ENCODE results near the gene PIK3R3. TPM values are rescaled to one million over a fixed set of nuclear protein-coding genes. Genes with fewer than 3 reads are reported as not detected.

Gene PIK3R3
- total RNA-seq, 2 experiments from 2014 or later = 1.1 to 1.8 TPM

DNA sequence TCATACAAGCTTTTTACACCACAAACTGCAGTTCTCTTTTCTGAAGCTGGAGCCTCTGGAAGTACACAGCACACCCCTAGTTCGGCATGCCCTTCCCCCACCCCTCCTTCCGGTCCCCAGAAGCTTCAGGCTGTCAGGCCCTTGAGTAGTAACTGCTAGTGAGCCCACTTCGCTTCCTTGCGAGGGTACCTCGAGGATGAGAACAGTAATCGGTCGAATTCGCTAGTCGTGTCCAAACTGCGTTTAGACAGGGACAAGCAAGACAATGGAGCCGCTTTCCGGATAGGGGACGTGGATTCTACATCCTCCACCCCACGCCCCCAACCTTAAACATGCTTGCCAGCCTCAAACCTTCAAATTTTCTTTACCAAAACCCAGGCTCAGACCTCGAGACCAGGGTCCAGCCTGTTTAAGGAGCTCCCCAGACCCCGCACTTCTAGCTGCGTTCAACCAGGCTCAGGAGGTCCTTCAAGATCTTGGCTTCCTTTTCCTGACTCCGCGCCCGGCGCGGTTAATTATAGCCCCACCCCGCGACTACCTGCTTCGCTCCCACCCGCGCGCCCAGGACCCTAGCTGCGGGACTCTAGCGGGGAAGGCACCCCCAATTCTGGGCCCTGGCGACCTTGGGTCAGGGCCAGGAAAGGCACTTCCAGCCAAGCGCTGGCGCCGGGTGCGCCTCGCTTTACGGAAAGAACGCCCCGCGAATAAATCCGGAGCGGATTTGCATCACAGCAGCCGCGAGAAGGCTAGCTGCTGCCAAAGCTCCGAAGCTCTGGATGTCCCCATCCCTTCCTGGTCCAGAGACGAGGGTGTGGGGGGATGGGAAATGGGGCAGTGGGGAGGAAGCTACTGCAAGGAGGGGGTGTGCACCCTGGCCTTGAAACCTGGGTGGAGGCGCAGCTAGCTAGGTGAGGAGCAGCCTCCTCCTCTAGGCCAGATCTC lies 34.4 kb upstream of the PIK3R3 start:
- Mint-ChIP-seq H3K27ac (peak overlapping the region; percentile 86), H3K4me1 (peaks cover 17% of the 10 kb centered on the region), H3K4me3 (peak overlapping the region; percentile 78), H3K36me3 (no peaks in the 10 kb centered on the region), H3K9me3 (no peaks in the 10 kb centered on the region), H3K27me3 (no peaks in the 10 kb centered on the region)
- DNase-seq = peak; percentile 41

DNA sequence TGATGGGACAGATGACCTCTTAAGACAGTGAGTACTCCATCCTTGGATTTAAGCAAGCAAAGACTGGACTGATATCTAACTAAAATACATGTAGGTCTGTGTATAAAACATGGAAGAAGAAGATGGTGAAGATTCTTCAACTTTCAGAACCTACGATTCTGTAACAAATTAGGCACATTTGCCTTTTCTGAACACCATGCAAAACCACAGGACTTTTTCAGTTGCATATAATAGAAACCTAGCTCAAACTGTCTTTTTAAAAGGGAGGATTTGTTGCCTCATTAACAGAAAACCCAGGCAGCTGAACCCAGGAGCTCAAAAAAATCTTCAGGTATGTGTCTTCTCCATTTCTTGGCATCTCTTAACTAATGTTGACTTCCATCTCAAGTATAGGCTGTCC lies 27.8 kb upstream of the PIK3R3 start:
- H3K27me3 Mint-ChIP-seq = no peaks in the 10 kb centered on the region
- no peaks in the 10 kb centered on the region for H3K4me1 Mint-ChIP-seq

DNA sequence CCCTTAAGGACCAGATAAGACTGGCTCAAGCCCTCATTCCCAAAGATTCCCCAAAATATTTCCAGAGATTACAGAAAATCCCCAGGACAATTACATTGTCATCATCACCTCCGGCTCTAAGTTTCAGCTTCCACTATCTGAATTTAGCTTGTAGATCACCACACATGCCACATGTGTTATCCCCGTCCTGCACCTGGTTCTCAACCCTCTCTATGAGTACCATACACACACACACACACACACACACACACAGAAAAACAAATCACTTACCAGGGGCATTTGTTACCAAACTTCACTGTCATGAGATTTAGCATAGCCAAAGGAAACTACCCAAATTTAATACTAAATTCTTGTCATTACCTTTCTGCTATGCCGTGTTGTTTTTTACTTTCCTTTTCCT lies 27.1 kb upstream of the PIK3R3 start:
- Mint-ChIP-seq H3K4me3 (no peak overlapping the region), H3K9me3 (no peaks in the 10 kb centered on the region), H3K36me3 (no peaks in the 10 kb centered on the region), H3K4me1 (no peaks in the 10 kb centered on the region), H3K27ac (no peak overlapping the region), H3K27me3 (no peaks in the 10 kb centered on the region)
- DNase-seq = no peak

More for the DNA sequence above, 27.8 kb upstream of the PIK3R3 start:
- H3K4me3 Mint-ChIP-seq = no peak overlapping the region
- no peak for DNase-seq
- H3K36me3 Mint-ChIP-seq = no peaks in the 10 kb centered on the region
- H3K9me3 Mint-ChIP-seq = no peaks in the 10 kb centered on the region
- H3K27ac Mint-ChIP-seq = no peak overlapping the region

DNA sequence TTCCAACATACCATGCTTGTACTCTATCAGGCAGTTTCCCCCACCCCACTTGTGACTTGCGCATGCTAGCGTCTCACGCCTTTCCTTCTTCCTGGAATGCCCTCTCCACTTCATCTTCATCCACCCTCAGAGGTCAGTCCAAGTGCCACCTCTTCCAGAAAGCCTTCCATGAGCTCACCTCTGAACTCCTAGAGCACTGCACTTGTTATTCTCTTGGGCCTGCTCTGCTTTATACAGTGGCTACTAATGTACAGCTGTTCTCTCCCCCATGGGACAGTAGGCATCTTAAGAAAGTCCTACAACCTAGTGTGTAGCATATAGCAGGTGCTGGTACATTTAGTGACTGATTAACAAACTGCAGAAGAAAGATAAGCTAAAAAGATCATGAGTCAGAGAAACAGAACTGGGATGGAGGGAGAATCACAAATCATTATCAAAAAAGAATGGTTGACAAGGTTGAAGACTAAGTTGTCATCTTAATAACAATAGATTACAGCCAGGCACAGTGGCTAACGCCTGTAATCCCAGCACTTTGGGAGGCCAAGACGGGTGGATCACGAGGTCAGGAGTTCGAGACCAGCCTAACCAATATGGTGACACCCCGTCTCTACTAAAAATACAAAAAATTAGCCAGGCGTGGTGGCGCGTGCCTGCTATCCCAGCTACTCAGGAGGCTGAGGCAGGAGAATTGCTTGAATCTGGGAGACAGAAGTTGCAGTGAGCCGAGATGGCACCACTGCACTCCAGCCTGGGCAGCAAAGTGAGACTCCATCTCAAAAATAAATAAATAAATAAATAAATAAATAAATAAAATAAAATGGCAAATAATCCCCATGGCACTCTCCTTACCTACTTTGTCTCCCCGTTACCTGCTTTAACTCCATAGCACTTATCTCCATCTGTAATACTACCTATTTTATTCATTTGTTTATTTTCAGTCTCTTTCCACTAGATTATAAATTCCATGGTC lies 26.2 kb upstream of the PIK3R3 start:
- Mint-ChIP-seq H3K4me3 (no peak overlapping the region), H3K4me1 (no peaks in the 10 kb centered on the region), H3K27ac (no peak overlapping the region), H3K27me3 (no peaks in the 10 kb centered on the region), H3K9me3 (no peaks in the 10 kb centered on the region), H3K36me3 (no peaks in the 10 kb centered on the region)
- DNase-seq = no peak

DNA sequence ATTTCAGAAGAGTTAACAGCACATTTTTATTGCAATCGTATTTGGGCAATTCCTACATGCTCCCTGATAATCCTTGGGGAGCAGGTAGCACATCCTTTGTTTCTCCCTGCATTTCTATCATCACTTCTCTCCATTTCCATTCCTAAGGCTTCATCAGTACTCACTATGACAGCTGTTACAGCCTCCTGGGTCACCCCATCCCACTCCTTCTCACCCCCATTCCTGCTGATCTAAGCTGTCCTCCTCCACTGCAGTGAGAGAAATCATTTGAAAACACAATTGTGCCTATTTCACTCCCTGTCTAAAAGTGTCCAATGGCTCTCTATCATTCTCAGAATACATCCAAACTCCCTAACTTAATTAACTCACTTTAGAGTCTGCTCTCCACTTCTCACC lies 25.5 kb upstream of the PIK3R3 start:
- Mint-ChIP-seq H3K9me3 (no peaks in the 10 kb centered on the region), H3K27ac (no peak overlapping the region), H3K36me3 (no peaks in the 10 kb centered on the region), H3K4me3 (no peak overlapping the region), H3K4me1 (no peaks in the 10 kb centered on the region), H3K27me3 (no peaks in the 10 kb centered on the region)
- no peak for DNase-seq

DNA sequence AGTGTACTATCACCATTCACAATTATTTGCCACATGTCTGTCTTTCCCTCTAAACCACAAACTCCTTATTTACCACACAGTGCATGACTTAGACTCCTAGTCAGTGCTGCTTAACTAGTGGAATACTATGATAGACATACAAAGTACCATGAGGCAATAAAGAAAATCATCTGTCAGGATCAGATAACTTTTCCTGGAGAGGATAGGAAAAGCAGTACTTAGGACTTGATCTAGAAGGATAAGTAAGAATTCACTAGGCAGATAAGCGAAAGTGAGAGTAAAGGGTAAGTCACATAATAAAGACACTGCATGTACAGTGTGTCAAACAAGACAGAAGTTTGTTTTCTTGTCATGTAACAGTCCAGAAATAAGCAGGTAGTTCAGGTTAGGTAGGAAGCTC lies 21.3 kb upstream of the PIK3R3 start:
- no peaks in the 10 kb centered on the region for H3K36me3 Mint-ChIP-seq
- H3K27me3 Mint-ChIP-seq = no peaks in the 10 kb centered on the region
- H3K4me1 Mint-ChIP-seq = no peaks in the 10 kb centered on the region
- no peak for DNase-seq
- no peak overlapping the region for H3K27ac Mint-ChIP-seq
- no peak overlapping the region for H3K4me3 Mint-ChIP-seq
- H3K9me3 Mint-ChIP-seq = no peaks in the 10 kb centered on the region

DNA sequence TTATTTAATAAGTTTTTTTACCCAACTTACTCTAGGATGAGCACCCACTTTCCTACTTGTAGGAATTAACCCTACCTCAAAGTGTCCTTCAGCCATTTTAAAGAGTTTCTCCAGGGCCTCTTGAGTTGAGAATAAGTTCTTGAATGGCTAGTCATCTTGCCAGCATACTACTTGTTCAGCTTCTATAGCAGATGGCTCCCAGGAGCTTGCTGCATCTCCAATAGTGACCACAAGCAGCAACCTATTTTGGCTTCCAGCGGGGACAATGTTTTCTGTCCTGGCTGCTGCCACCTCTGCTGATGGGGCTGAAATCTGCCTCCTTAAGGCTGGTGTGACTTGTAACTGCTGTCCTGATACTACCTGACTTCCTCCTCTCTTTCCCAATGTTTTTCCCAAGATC lies 20.8 kb upstream of the PIK3R3 start:
- DNase-seq = no peak
- H3K36me3 Mint-ChIP-seq = no peaks in the 10 kb centered on the region
- H3K4me3 Mint-ChIP-seq = no peak overlapping the region
- no peaks in the 10 kb centered on the region for H3K9me3 Mint-ChIP-seq
- no peaks in the 10 kb centered on the region for H3K4me1 Mint-ChIP-seq
- H3K27me3 Mint-ChIP-seq = no peaks in the 10 kb centered on the region
- no peak overlapping the region for H3K27ac Mint-ChIP-seq

DNA sequence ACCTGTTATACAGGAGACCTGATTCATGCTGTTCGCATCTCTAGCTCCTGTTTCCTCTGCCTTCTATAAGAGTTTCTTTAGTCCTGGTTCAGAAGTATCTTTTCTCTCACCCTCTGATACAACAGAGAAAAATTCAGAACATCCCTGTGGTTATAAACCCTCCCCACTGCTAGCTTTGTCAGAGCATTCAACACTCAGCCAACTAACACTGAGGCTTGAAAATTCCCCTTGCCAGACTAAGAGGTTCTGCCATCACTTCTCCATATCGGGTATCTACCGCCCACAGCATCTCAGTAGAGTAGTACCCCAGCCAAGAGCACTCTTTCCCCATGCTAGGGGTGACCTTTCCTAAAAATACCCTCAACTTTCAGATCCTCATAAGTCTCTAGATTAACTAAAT lies 19.6 kb upstream of the PIK3R3 start:
- Mint-ChIP-seq H3K4me1 (no peaks in the 10 kb centered on the region), H3K27ac (no peak overlapping the region), H3K4me3 (no peak overlapping the region), H3K27me3 (no peaks in the 10 kb centered on the region), H3K36me3 (no peaks in the 10 kb centered on the region), H3K9me3 (no peaks in the 10 kb centered on the region)
- DNase-seq = no peak

DNA sequence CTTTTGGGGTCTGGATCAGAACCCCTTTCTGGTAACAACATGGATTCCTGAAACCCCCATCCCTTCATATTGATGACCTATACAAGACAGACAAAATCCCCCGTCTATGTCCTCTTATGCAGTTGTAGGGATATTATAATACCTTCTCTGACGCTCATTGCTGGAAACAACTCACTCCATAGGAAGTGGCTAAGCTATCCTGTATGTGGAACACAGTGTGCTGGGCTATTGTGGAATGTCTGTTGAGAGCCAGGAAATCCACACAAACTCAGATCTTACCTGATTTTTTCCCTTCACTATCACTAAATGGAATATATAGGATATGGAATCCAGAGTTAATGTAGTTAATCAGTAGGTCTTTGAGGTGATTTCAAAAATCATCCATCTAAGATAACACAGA lies 17.7 kb upstream of the PIK3R3 start:
- H3K36me3 Mint-ChIP-seq = no peaks in the 10 kb centered on the region
- no peaks in the 10 kb centered on the region for H3K9me3 Mint-ChIP-seq
- no peak overlapping the region for H3K4me3 Mint-ChIP-seq
- H3K27me3 Mint-ChIP-seq = no peaks in the 10 kb centered on the region
- DNase-seq = no peak
- no peak overlapping the region for H3K27ac Mint-ChIP-seq
- H3K4me1 Mint-ChIP-seq = no peaks in the 10 kb centered on the region

DNA sequence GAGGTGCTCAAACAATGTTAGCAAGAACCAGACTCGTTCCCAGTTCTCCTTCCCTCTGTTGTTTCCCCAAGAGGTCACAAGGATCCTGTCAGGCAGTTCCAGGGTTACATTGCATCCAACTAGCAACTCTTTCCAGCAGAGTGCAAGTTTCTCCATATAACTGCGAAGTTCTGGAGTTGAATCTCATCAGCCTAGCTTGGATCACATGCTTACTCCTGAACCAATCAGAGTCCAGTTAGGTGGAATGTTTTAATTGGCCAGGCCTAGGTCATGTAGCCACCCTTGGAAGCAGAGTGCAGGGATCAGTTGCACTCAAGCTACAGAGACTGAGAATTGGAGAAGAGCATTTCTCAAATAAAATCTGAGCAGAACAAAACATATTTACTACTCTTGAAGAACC lies 15.9 kb upstream of the PIK3R3 start:
- Mint-ChIP-seq H3K9me3 (no peaks in the 10 kb centered on the region), H3K4me1 (no peaks in the 10 kb centered on the region), H3K27ac (no peak overlapping the region), H3K36me3 (no peaks in the 10 kb centered on the region), H3K4me3 (no peak overlapping the region), H3K27me3 (no peaks in the 10 kb centered on the region)
- no peak for DNase-seq

DNA sequence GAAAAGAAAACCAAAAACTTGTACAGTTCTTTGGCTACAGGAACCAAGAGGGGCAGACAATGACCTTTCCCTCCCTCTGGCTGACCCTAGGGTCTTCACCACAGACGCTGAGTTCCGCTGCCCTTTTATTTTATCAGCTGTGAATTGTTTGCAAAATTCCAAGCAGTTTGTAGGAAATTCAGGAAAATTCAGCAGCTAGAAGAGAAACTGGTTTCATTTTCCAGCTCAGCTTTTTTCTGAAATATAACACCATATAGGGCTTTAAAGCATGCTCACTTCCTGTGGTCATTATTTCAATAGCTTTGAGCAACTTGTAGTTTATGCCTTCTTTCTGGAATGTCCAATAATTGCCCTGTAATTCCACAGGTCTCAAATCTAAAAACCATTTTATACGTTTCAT lies 5.5 kb upstream of the PIK3R3 start:
- Mint-ChIP-seq H3K27me3 (peaks cover 58% of the 10 kb centered on the region), H3K36me3 (no peaks in the 10 kb centered on the region), H3K27ac (no peak overlapping the region), H3K4me3 (no peak overlapping the region), H3K4me1 (peaks cover 11% of the 10 kb centered on the region), H3K9me3 (no peaks in the 10 kb centered on the region)
- no peak for DNase-seq

DNA sequence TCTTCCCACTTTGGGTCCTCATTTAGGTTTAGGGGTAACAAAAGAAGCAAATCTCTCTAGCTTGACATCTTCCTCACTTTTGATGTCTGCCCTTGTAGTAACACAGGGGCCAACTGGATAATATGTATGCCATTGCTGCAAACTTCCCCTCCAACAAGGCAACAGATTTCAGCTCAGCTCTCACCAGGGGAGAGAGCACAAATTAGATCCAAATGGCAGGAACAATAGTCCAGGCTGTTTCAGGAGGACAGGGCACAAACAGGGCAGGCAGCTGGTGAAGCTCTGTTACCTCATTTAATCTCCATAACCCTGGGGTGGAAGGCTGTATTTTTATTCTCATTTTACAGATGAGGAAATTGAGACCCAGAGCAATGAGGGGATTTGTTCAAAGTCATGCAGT lies 4.3 kb upstream of the PIK3R3 start:
- no peak overlapping the region for H3K4me3 Mint-ChIP-seq
- no peak for DNase-seq
- no peaks in the 10 kb centered on the region for H3K36me3 Mint-ChIP-seq
- no peaks in the 10 kb centered on the region for H3K9me3 Mint-ChIP-seq
- H3K4me1 Mint-ChIP-seq = peaks cover 18% of the 10 kb centered on the region
- no peak overlapping the region for H3K27ac Mint-ChIP-seq
- peaks cover 68% of the 10 kb centered on the region for H3K27me3 Mint-ChIP-seq

DNA sequence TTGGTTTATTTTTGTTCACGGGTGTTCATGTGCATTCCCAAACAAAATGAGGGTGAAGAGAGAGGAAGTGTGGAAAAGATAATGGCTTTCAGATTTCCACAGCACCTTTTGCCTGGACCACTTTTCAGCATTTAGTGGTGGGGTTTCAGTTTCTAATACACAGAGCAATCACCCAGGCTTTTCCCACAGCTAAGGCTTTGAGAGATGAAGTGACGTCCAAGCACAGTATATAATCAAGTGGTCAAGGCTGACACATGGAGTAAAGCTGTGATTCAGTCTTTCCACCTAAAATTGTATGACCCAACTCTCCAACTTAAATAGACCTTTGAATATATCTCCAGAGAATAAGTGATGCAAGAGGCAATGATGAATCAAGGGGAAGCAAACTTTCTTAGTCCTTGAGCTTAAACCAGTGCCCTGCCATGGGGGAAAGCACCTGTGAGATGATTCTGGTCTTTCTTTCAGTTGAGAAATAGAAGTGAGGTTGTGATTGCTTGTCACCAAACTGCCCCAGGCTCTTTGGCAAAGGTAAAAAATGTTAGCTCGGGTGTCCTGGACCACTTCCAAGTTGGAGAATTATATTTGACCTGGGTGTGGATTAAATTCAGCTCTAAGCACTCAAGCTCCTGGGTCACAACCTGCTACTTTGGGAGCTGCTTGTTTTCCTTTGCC lies 2.4 kb upstream of the PIK3R3 start:
- H3K27me3 Mint-ChIP-seq = peaks cover 87% of the 10 kb centered on the region
- H3K36me3 Mint-ChIP-seq = no peaks in the 10 kb centered on the region
- H3K4me1 Mint-ChIP-seq = peaks cover 30% of the 10 kb centered on the region
- H3K27ac Mint-ChIP-seq = no peak overlapping the region
- H3K4me3 Mint-ChIP-seq = no peak overlapping the region
- no peaks in the 10 kb centered on the region for H3K9me3 Mint-ChIP-seq
- no peak for DNase-seq

DNA sequence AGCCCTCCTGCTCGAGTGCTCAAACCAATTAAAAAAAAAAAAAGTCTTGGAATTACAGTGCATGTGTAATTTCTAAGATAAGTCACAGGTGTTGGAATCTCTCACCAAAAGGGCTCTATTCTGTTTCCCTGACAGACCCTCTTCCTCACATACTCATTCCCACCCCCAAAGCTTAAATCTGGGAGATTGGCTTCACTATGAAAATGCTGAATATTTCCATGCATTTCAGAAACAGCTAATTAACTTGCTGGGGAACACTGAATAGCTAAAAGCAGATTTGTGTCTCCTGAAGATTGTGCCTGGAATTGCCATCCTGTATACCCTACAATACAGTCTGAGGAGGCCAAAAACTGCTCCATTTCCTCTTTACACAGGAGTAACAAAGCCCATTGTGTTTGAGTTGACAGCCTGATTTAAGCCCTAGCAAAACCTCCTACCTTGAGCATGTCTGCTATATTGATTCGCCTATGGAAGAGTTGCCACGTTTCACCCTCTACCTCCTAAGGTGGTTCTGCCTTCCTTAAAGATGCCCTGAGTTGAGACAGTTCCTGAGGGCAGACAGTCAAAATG lies 1.4 kb upstream of the PIK3R3 start:
- no peak overlapping the region for H3K27ac Mint-ChIP-seq
- H3K9me3 Mint-ChIP-seq = no peaks in the 10 kb centered on the region
- peak overlapping the region; percentile 83 for H3K4me3 Mint-ChIP-seq
- H3K36me3 Mint-ChIP-seq = no peaks in the 10 kb centered on the region
- no peak for DNase-seq
- H3K4me1 Mint-ChIP-seq = peaks cover 30% of the 10 kb centered on the region
- H3K27me3 Mint-ChIP-seq = peaks cover 90% of the 10 kb centered on the region

All from activated naive CD8-positive, alpha-beta T cell treated with anti-CD3 and anti-CD28 coated beads for 36 hours (primary cell).